ENCODE data around the gene DACT2. TPM values are rescaled to one million over a fixed set of nuclear protein-coding genes. Genes with fewer than 3 reads are reported as not detected.

DACT2 gene
- total RNA-seq, 1 donor from 2014 or later, result 1.4 TPM

DNA sequence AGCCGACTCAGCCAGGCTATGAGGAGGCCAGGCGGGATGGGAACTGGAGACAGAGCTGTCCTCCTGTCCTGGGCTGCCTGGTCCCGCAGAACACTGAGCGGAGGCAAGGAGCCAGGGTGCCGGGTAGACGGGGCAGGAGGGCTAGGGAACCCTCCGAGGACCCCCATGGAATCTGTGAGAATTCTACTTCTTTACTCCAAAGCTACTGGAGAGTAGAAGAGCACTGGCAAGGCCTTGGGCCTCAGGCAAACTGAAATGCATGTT, 14.9 kb downstream of the DACT2 start:
- H3K27ac Mint-ChIP-seq (ENCODE audit: unreplicated experiment), result no peak overlapping the region
- no peak overlapping the region for H3K4me3 Mint-ChIP-seq (ENCODE audit: unreplicated experiment)
- H3K36me3 Mint-ChIP-seq (ENCODE audit: unreplicated experiment), result no peaks in the 10 kb centered on the region
- no peaks in the 10 kb centered on the region for H3K27me3 Mint-ChIP-seq (ENCODE audit: unreplicated experiment)
- peaks cover 23% of the 10 kb centered on the region for H3K4me1 Mint-ChIP-seq (ENCODE audit: unreplicated experiment)
- TF ChIP-seq, protein P1, sequence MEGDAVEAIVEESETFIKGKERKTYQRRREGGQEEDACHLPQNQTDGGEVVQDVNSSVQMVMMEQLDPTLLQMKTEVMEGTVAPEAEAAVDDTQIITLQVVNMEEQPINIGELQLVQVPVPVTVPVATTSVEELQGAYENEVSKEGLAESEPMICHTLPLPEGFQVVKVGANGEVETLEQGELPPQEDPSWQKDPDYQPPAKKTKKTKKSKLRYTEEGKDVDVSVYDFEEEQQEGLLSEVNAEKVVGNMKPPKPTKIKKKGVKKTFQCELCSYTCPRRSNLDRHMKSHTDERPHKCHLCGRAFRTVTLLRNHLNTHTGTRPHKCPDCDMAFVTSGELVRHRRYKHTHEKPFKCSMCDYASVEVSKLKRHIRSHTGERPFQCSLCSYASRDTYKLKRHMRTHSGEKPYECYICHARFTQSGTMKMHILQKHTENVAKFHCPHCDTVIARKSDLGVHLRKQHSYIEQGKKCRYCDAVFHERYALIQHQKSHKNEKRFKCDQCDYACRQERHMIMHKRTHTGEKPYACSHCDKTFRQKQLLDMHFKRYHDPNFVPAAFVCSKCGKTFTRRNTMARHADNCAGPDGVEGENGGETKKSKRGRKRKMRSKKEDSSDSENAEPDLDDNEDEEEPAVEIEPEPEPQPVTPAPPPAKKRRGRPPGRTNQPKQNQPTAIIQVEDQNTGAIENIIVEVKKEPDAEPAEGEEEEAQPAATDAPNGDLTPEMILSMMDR (IDR thresholded peaks at IDR 0.05), result no peak
- no peak for DNase-seq (ENCODE audit: extremely low spot score, unreplicated experiment)
- H3K9me3 Mint-ChIP-seq (ENCODE audit: unreplicated experiment), result no peaks in the 10 kb centered on the region

GRCh38 chr6:168303982-168304751, 15.4 kb downstream of the DACT2 start:
- H3K4me3 Mint-ChIP-seq (ENCODE audit: unreplicated experiment), result no peak overlapping the region
- peak; percentile 59 for DNase-seq (ENCODE audit: extremely low spot score, unreplicated experiment)
- no peaks in the 10 kb centered on the region for H3K27me3 Mint-ChIP-seq (ENCODE audit: unreplicated experiment)
- no peak overlapping the region for H3K27ac Mint-ChIP-seq (ENCODE audit: unreplicated experiment)
- no peaks in the 10 kb centered on the region for H3K9me3 Mint-ChIP-seq (ENCODE audit: unreplicated experiment)
- H3K36me3 Mint-ChIP-seq (ENCODE audit: unreplicated experiment), result no peaks in the 10 kb centered on the region
- peaks cover 23% of the 10 kb centered on the region for H3K4me1 Mint-ChIP-seq (ENCODE audit: unreplicated experiment)
- TF ChIP-seq, protein P1 (IDR thresholded peaks at IDR 0.05), result no peak

GRCh38 chr6:168302534-168302933, 17.0 kb downstream of the DACT2 start:
- Mint-ChIP-seq H3K27me3 (ENCODE audit: unreplicated experiment) (peaks cover 5% of the 10 kb centered on the region), H3K27ac (ENCODE audit: unreplicated experiment) (no peak overlapping the region), H3K36me3 (ENCODE audit: unreplicated experiment) (no peaks in the 10 kb centered on the region), H3K4me3 (ENCODE audit: unreplicated experiment) (no peak overlapping the region), H3K4me1 (ENCODE audit: unreplicated experiment) (peaks cover 23% of the 10 kb centered on the region), H3K9me3 (ENCODE audit: unreplicated experiment) (no peaks in the 10 kb centered on the region)
- TF ChIP-seq, protein P1 (IDR thresholded peaks at IDR 0.05), result no peak
- peak; percentile 60 for DNase-seq (ENCODE audit: extremely low spot score, unreplicated experiment)

DNA sequence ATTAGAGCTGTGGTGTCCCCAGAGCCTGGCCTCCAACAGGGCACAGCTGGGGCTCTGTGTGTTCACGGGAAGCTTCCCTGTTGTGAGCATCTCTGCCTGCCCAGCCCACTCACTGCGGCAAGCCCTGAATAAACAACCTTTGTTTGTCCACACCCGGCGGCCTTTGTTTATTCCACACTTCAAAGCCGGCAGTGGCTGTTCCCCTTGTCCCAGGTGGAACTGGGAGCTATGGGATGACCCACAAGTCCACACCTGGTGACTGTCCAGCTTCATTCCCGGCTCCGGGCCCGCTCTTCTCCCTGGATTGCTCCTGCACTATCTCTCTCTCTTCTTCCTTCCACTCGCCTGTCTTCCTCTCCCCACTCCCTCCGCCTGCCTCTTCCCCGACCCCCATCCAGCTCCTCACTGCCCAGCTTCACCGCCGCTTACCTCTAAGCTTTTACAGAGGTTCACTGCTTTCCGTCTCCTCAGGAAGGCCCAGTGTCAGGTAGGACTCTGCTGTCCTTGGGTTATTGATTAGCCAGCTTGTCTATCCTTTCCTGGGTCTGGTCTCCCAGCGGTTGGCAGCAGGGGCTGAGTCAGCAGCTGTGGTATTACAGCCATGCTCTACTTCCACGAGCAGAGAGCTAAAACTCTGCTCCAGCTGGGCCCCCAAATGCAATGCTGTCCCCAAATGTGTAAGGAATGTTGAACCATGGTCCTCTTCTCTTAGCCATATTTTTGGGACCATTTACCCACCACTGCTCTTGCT, 17.8 kb downstream of the DACT2 start:
- Mint-ChIP-seq H3K36me3 (ENCODE audit: unreplicated experiment) (no peaks in the 10 kb centered on the region), H3K4me3 (ENCODE audit: unreplicated experiment) (no peak overlapping the region), H3K27me3 (ENCODE audit: unreplicated experiment) (peaks cover 12% of the 10 kb centered on the region)

More for the DNA sequence above, 17.8 kb downstream of the DACT2 start:
- Mint-ChIP-seq H3K9me3 (ENCODE audit: unreplicated experiment) (no peaks in the 10 kb centered on the region), H3K4me1 (ENCODE audit: unreplicated experiment) (peaks cover 23% of the 10 kb centered on the region), H3K27ac (ENCODE audit: unreplicated experiment) (no peak overlapping the region)
- TF ChIP-seq, protein P1 (IDR thresholded peaks at IDR 0.05), result no peak
- DNase-seq (ENCODE audit: extremely low spot score, unreplicated experiment), result peak; percentile 69

Measured in osteocyte (in vitro differentiated cells).